HCT116 (cell line): ENCODE results near the gene FBXO5. TPM values are rescaled to one million over a fixed set of nuclear protein-coding genes. Genes with fewer than 3 reads are reported as not detected.

ENCODE experiments used
- ATAC-seq: fragments of 200-7000 bp; cut with Tn5 transposase; 2 replicates; pipeline ENCODE4 v1.9.1; 2020; ENCODE audit warnings: mild to moderate bottlenecking, moderate library complexity
- BruUV-seq: library from RNA; stranded (reverse); fragments of 400-500 nt; replicated peaks from 2 replicates; lab custom pipeline; 2021; lab: Mats Ljungman, UMichigan
- CTCF ChIA-PET: fragments of 300-600 bp; sonication (Branson Sonifier 250); formaldehyde crosslinking; loops from one replicate; lab custom pipeline; 2021; ENCODE audit warnings: antibody characterized with exemption; lab: Charles Lee
- POLR2A ChIA-PET: fragments of 300-600, 350-600 bp; sonication (Branson Sonifier 250); formaldehyde crosslinking; loops from one replicate; lab custom pipeline; 2021; ENCODE audit warnings: antibody characterized with exemption; lab: Charles Lee
- RAD21 ChIA-PET, 2 experiments: fragments of 300-600 bp; sonication (Branson Sonifier 250); formaldehyde crosslinking; loops; one replicate each; lab custom pipeline; 2023; ENCODE audit warnings: low total read pairs in 2 of 2; ENCODE audit not compliant: uncharacterized antibody in 2 of 2, unreplicated experiment in 2 of 2, low non-redundant PET in 1 of 2; lab: Charles Lee
- DNase-seq: peaks from one replicate; pipeline ENCODE4 v3.0.0-alpha.2; 2010; ENCODE audit warnings: low read depth, low spot score
- H2AFZ ChIP-seq: fragments of 200-600 bp; shearing (Covaris generic), sonication (generic); 2 replicates; pipeline ENCODE4 v1.6.1; 2017; ENCODE audit warnings: low read depth, mixed run types, mixed read lengths, antibody characterized with exemption, low read length; ENCODE audit not compliant: poor library complexity, severe bottlenecking
- H3K27ac ChIP-seq: 2 replicates; pipeline ENCODE4 v1.5.1; 2012; ENCODE audit warnings: low read depth, low read length
- H3K27me3 ChIP-seq: fragments of 200-600 bp; sonication (generic); 2 replicates; pipeline ENCODE4 v1.6.1; 2016; ENCODE audit warnings: mixed run types, low read length, mixed read lengths; ENCODE audit not compliant: insufficient read depth
- H3K36me3 ChIP-seq, 2 experiments: fragments of 200-500 bp in 1 of 2; fragments of 200-600 bp in 1 of 2; sonication (Bioruptor generic) in 1 of 2; sonication (generic) in 1 of 2; 2 replicates each; pipeline versions ENCODE4 v1.5.1 to v1.6.1; 2014 to 2016; ENCODE audit warnings: low read length in 2 of 2, inconsistent platforms in 1 of 2, mixed read lengths in 1 of 2, mixed run types in 1 of 2; ENCODE audit not compliant: insufficient read depth in 2 of 2, control insufficient read depth in 1 of 2
- H3K4me1 ChIP-seq, 2 experiments: fragments of 200-600 bp in 1 of 2; sonication (generic) in 1 of 2; 2 replicates each; pipeline versions ENCODE4 v1.5.1 to v1.6.1; 2012 to 2017; ENCODE audit warnings: low read length in 2 of 2, inconsistent platforms in 1 of 2, mild to moderate bottlenecking in 1 of 2, mixed read lengths in 1 of 2, mixed run types in 1 of 2, moderate library complexity in 1 of 2; ENCODE audit not compliant: insufficient read depth in 2 of 2, control insufficient read depth in 1 of 2
- H3K4me2 ChIP-seq: fragments of 200-600 bp; sonication (generic); 2 replicates; pipeline ENCODE4 v1.6.1; 2017; ENCODE audit warnings: mixed run types, low read length, mixed read lengths
- H3K4me3 ChIP-seq, 2 experiments: fragments of 200-600 bp in 1 of 2; sonication (generic) in 1 of 2; replicated peaks in 1 of 2; 2 replicates each; pipeline ENCODE4 v1.5.1; 2011 to 2016; ENCODE audit warnings: low read length in 2 of 2, control low read depth in 1 of 2, low read depth in 1 of 2, mild to moderate bottlenecking in 1 of 2, mixed read lengths in 1 of 2, mixed run types in 1 of 2
- H3K79me2 ChIP-seq: fragments of 200-600 bp; sonication (generic); 2 replicates; pipeline ENCODE4 v1.6.1; 2017; ENCODE audit warnings: mild to moderate bottlenecking, mixed run types, low read length, moderate library complexity, mixed read lengths; ENCODE audit not compliant: insufficient read depth
- H3K9ac ChIP-seq: fragments of 200-600 bp; sonication (generic); 2 replicates; pipeline ENCODE4 v1.6.1; 2016; ENCODE audit warnings: low read length, mixed read lengths
- H3K9me2 ChIP-seq: fragments of 200-600 bp; sonication (generic), shearing (Covaris generic); 2 replicates; pipeline ENCODE4 v1.6.1; 2017; ENCODE audit warnings: mixed run types, mild to moderate bottlenecking, moderate library complexity; ENCODE audit not compliant: insufficient read depth
- H3K9me3 ChIP-seq, 2 experiments: fragments of 200-500 bp in 1 of 2; fragments of 200-600 bp in 1 of 2; sonication (Bioruptor generic) in 1 of 2; sonication (generic) in 1 of 2; 2 replicates each; pipeline ENCODE4 v1.6.1; 2014 to 2017; ENCODE audit warnings: low read length in 2 of 2, mixed read lengths in 2 of 2, inconsistent platforms in 1 of 2, low read depth in 1 of 2, mild to moderate bottlenecking in 1 of 2, mixed run types in 1 of 2, moderate library complexity in 1 of 2; ENCODE audit not compliant: control insufficient read depth in 1 of 2, insufficient read depth in 1 of 2
- H4K20me1 ChIP-seq: fragments of 200-600 bp; sonication (generic), shearing (Covaris generic); 2 replicates; pipeline ENCODE4 v1.6.1; 2017; ENCODE audit warnings: mixed run types, mild to moderate bottlenecking, moderate library complexity; ENCODE audit not compliant: insufficient read depth
- CBX3 ChIP-seq: IDR thresholded peaks from 2 replicates; pipeline ENCODE4 v1.6.1; 2012; ENCODE audit warnings: low read depth
- EZH2phosphoT487 ChIP-seq: fragments of 200-600 bp; IDR thresholded peaks from 2 replicates; pipeline ENCODE4 v1.6.1; 2018; ENCODE audit warnings: antibody characterized with exemption, borderline replicate concordance
- FOSL1 ChIP-seq: IDR thresholded peaks from 2 replicates; pipeline ENCODE4 v1.6.1; 2012; ENCODE audit warnings: low read depth
- SIN3A ChIP-seq: IDR thresholded peaks from 2 replicates; pipeline ENCODE4 v1.6.1; 2012; ENCODE audit warnings: low read depth
- SP1 ChIP-seq: IDR thresholded peaks from 2 replicates; pipeline ENCODE4 v1.6.1; 2012; ENCODE audit warnings: low read depth
- SRF ChIP-seq: IDR thresholded peaks from 2 replicates; pipeline ENCODE4 v1.6.1; 2012; ENCODE audit warnings: low read depth
- YY1 ChIP-seq: IDR thresholded peaks from 2 replicates; pipeline ENCODE4 v1.6.1; 2011; ENCODE audit warnings: low read length, low read depth, moderate library complexity, mild to moderate bottlenecking; ENCODE audit not compliant: insufficient replicate concordance; ENCODE audit errors: extremely low read depth
- ZFX ChIP-seq: fragments of 450-650 bp; IDR thresholded peaks from 2 replicates; pipeline ENCODE4 v1.6.1; 2017
- ZNF274 ChIP-seq: fragments of 200-500 bp; sonication (Bioruptor generic); IDR thresholded peaks from 2 replicates; pipeline ENCODE4 v1.6.1; 2014; ENCODE audit warnings: mild to moderate bottlenecking, low read depth, low read length, inconsistent platforms
- intact Hi-C: fragments of 100-400 bp; cut with micrococcal nuclease; formaldehyde crosslinking; loops from 2 replicates; pipeline ENCODE4 v1.10.0; 2022
- total RNA-seq: library from RNA; stranded (reverse); gene quantifications from one replicate; pipeline ENCODE4 v1.2.1, GENCODE V29; 2021; ENCODE audit not compliant: unreplicated experiment

Gene FBXO5
- total RNA-seq, 1 experiment from 2014 or later, result 38.9 TPM

GRCh38 chr6:152978058-152978457 lies 4.8 kb downstream of the FBXO5 start:
- TF ChIP-seq SP1 (no peak), FOSL1 (no peak), ZNF274 (no peak), SIN3A (no peak)
- no peaks in the 10 kb centered on the region for H3K9me2 ChIP-seq
- no peak overlapping the region for H2AFZ ChIP-seq
- BruUV-seq, result no TSS peak
- CTCF ChIA-PET, result no interaction called here
- H3K36me3 ChIP-seq, result peaks cover 26 to 60% of the 10 kb centered on the region in 2 experiments; a peak in 3 of 4 replicates
- intact Hi-C loops, result no loop called here
- H3K4me1 ChIP-seq, result peaks cover 0 to 13% of the 10 kb centered on the region in 2 experiments; a peak in 3 of 4 replicates
- no peak overlapping the region for H3K4me3 ChIP-seq
- no peaks in the 10 kb centered on the region for H3K27me3 ChIP-seq
- H3K27ac ChIP-seq, result no peak overlapping the region
- peaks cover 98% of the 10 kb centered on the region for H3K79me2 ChIP-seq
- DNase-seq (no peak), ATAC-seq (no peak)
- POLR2A ChIA-PET, result interaction anchor here (0.7 kb wide), 1 partner anchor 373 kb away, joined by 5 read pairs; no protein-coding TSS in a partner anchor
- H3K9ac ChIP-seq, result no peak overlapping the region
- H3K9me3 ChIP-seq, result no peaks in the 10 kb centered on the region
- peaks cover 31% of the 10 kb centered on the region; the same call in 1 of the 2 replicates for H4K20me1 ChIP-seq
- RAD21 ChIA-PET, result no interaction called here
- no peak overlapping the region for H3K4me2 ChIP-seq

- Histone ChIP-seq H3K36me3 (peaks cover 31 to 65% of the 10 kb centered on the region in 2 experiments), H3K79me2 (peaks cover 100% of the 10 kb centered on the region), H3K9ac (no peak overlapping the region), H3K4me2 (no peak overlapping the region), H3K4me1 (peaks cover 0 to 13% of the 10 kb centered on the region in 2 experiments; a peak in 3 of 4 replicates), H3K4me3 (no peak overlapping the region), H4K20me1 (peaks cover 36% of the 10 kb centered on the region), H3K9me2 (no peaks in the 10 kb centered on the region), H3K27me3 (no peaks in the 10 kb centered on the region), H2AFZ (no peak overlapping the region), H3K9me3 (no peaks in the 10 kb centered on the region), H3K27ac (no peak overlapping the region)
- DNase-seq (no peak), ATAC-seq (no peak)
- TF ChIP-seq ZFX (no peak), CBX3 (no peak), SRF (no peak), YY1 (no peak), EZH2phosphoT487 (no peak)
- intact Hi-C loops, result no loop called here
- no TSS peak for BruUV-seq
- CTCF ChIA-PET, result no interaction called here
- POLR2A ChIA-PET, result no interaction called here
- RAD21 ChIA-PET, result no interaction called here
Measured at GRCh38 chr6:152977556-152977955, 5.3 kb downstream of the FBXO5 start.
